Suprapubic skin (tissue), 4 donors: ENCODE measurements around the gene HYAL2. TPM values are rescaled to one million over a fixed set of nuclear protein-coding genes. Genes with fewer than 3 reads are reported as not detected.

Source experiments
- DNase-seq, 2 donors: peaks; one replicate each; pipeline ENCODE4 v3.0.0-alpha.2; 2019; ENCODE audit warnings: low spot score in 2 of 2
- H3K27ac ChIP-seq: fragments of 200-600 bp; sonication (generic); one replicate; pipeline ENCODE4 v1.5.1; 2019
- H3K27me3 ChIP-seq: fragments of 200-600 bp; sonication (generic); one replicate; pipeline ENCODE4 v1.5.1; 2019
- H3K36me3 ChIP-seq: fragments of 200-600 bp; sonication (generic); one replicate; pipeline ENCODE4 v1.5.1; 2019
- H3K4me1 ChIP-seq: fragments of 200-600 bp; sonication (generic); one replicate; pipeline ENCODE4 v1.5.1; 2019
- H3K4me3 ChIP-seq: fragments of 200-600 bp; sonication (generic); one replicate; pipeline ENCODE4 v1.5.1; 2019; ENCODE audit warnings: mild to moderate bottlenecking
- H3K9me3 ChIP-seq: fragments of 200-600 bp; sonication (generic); one replicate; pipeline ENCODE4 v1.5.1; 2019
- CTCF ChIP-seq, 2 donors: fragments of 200-600 bp in 1 of 2; fragments of 450-650 bp in 1 of 2; sonication (generic) in 1 of 2; IDR thresholded peaks; one replicate each; pipeline ENCODE4 v1.5.1; 2016 to 2019; ENCODE audit warnings: antibody characterized with exemption in 2 of 2, mild to moderate bottlenecking in 1 of 2, moderate library complexity in 1 of 2
- EP300 ChIP-seq: sonication (generic); formaldehyde crosslinking; IDR thresholded peaks from one replicate; pipeline ENCODE4 v1.6.1; 2017; ENCODE audit warnings: antibody characterized with exemption
- POLR2A ChIP-seq, 2 donors: fragments of 450-650 bp; IDR thresholded peaks; one replicate each; pipeline ENCODE4 v1.6.1; 2017; ENCODE audit warnings: antibody characterized with exemption in 2 of 2, mild to moderate bottlenecking in 2 of 2, moderate library complexity in 2 of 2
- POLR2AphosphoS5 ChIP-seq, 3 donors: sonication (generic); formaldehyde crosslinking; IDR thresholded peaks; one replicate each; pipeline ENCODE4 v1.6.1; 2017; ENCODE audit warnings: antibody characterized with exemption in 3 of 3
- WGBS: methylation state at CpG from one replicate; pipeline ENCODE4 v1.1.5; 2018; 5-methylcytosine and 5-hydroxymethylcytosine counted together
- total RNA-seq, 4 donors: library from RNA; depleted of rRNA; stranded (reverse); fragments of >200 nt; gene quantifications; one replicate each; pipeline ENCODE4 v1.1.0, GENCODE V29; 2016

HYAL2 gene
- total RNA-seq, 4 donors from 2014 or later = 47.7 to 87.0 (median 80.3) TPM

- Histone ChIP-seq H3K27ac (no peak overlapping the region), H3K9me3 (no peaks in the 10 kb centered on the region), H3K4me1 (peaks cover 42% of the 10 kb centered on the region), H3K36me3 (peaks cover 17% of the 10 kb centered on the region), H3K4me3 (no peak overlapping the region), H3K27me3 (no peaks in the 10 kb centered on the region)
- WGBS = 87% methylated on average over 4 of the region's 22 CpGs
- TF ChIP-seq CTCF (IDR thresholded peaks at IDR 0.05) (no peak), EP300 (no peak), POLR2A (IDR thresholded peaks at IDR 0.05) (no peak), POLR2AphosphoS5 (IDR thresholded peaks at IDR 0.05) (no peak)
- DNase-seq = peak in 1 of 2 donors; percentile 64
These were observed 27.8 kb downstream of the HYAL2 start for GRCh38 chr3:50294492-50295403.

- no peak overlapping the region for H3K27ac ChIP-seq
- H3K4me3 ChIP-seq = no peak overlapping the region
- H3K27me3 ChIP-seq = no peaks in the 10 kb centered on the region
- no peaks in the 10 kb centered on the region for H3K9me3 ChIP-seq
- peaks cover 24% of the 10 kb centered on the region for H3K36me3 ChIP-seq
- TF ChIP-seq EP300 = no peak
- TF ChIP-seq POLR2AphosphoS5 (IDR thresholded peaks at IDR 0.05) = no peak
- no peak for TF ChIP-seq POLR2A (IDR thresholded peaks at IDR 0.05)
- no peak for TF ChIP-seq CTCF (IDR thresholded peaks at IDR 0.05)
- DNase-seq = no peak
- WGBS = 100% methylated on average over 1 of the region's 4 CpGs
- peaks cover 40% of the 10 kb centered on the region for H3K4me1 ChIP-seq
These were observed 28.5 kb downstream of the HYAL2 start for GRCh38 chr3:50294089-50294488.

GRCh38 chr3:50293079-50293801, 29.3 kb downstream of the HYAL2 start:
- Histone ChIP-seq H3K36me3 (peaks cover 32% of the 10 kb centered on the region), H3K4me3 (peak overlapping the region; percentile 85), H3K27ac (peak overlapping the region; percentile 75), H3K4me1 (peaks cover 32% of the 10 kb centered on the region), H3K27me3 (no peaks in the 10 kb centered on the region), H3K9me3 (no peaks in the 10 kb centered on the region)
- TF ChIP-seq POLR2AphosphoS5 (IDR thresholded peaks at IDR 0.05) = no peak
- TF ChIP-seq POLR2A (IDR thresholded peaks at IDR 0.05) = no peak
- TF ChIP-seq CTCF (IDR thresholded peaks at IDR 0.05) = no peak
- TF ChIP-seq EP300 = no peak
- peak in 1 of 2 donors; percentile 73 for DNase-seq
- WGBS = 57% methylated on average over 7 of the region's 12 CpGs

GRCh38 chr3:50292159-50293078, 30.1 kb downstream of the HYAL2 start, which contains the start of gene IFRD2:
Gene IFRD2, minus strand, starts transcription at chr3:50292429. Its CDS starts 155 bp downstream, at chr3:50292274.
- H3K36me3 ChIP-seq = peaks cover 40% of the 10 kb centered on the region
- H3K9me3 ChIP-seq = no peaks in the 10 kb centered on the region
- no CpG with 5 or more reads among the region's 67 CpGs for WGBS
- no peak for TF ChIP-seq CTCF (IDR thresholded peaks at IDR 0.05)
- peak; percentile 16 for TF ChIP-seq EP300
- no peak for TF ChIP-seq POLR2A (IDR thresholded peaks at IDR 0.05)
- TF ChIP-seq POLR2AphosphoS5 (IDR thresholded peaks at IDR 0.05) = peak; percentile 43 to 93 (median 89)
- H3K27me3 ChIP-seq = no peaks in the 10 kb centered on the region
- H3K4me3 ChIP-seq = peak within 1 kb of the TSS; percentile 85
- peak within 1 kb of the TSS; percentile 89 for H3K27ac ChIP-seq
- DNase-seq = peak; percentile 97 to 98
- H3K4me1 ChIP-seq = peaks cover 26% of the 10 kb centered on the region
